Gastroesophageal sphincter (tissue), 3 donors: ENCODE results near the gene CHST8.

Experiments used
- POLR2A ChIP-seq, 2 donors: fragments of 450-650 bp; IDR thresholded peaks; one replicate each; pipeline ENCODE4 v1.6.1; 2017; ENCODE audit warnings: antibody characterized with exemption in 2 of 2, mild to moderate bottlenecking in 2 of 2, moderate library complexity in 1 of 2
- TF ChIP-seq, protein P1 (sequence below), 4 experiments: fragments of 200-600 bp in 2 of 4; fragments of 450-650 bp in 2 of 4; sonication (generic) in 1 of 4; IDR thresholded peaks; one replicate each; pipeline ENCODE4 v1.5.1; 2017 to 2019; ENCODE audit warnings: antibody characterized with exemption in 4 of 4, mild to moderate bottlenecking in 2 of 4, moderate library complexity in 2 of 4

DNA sequence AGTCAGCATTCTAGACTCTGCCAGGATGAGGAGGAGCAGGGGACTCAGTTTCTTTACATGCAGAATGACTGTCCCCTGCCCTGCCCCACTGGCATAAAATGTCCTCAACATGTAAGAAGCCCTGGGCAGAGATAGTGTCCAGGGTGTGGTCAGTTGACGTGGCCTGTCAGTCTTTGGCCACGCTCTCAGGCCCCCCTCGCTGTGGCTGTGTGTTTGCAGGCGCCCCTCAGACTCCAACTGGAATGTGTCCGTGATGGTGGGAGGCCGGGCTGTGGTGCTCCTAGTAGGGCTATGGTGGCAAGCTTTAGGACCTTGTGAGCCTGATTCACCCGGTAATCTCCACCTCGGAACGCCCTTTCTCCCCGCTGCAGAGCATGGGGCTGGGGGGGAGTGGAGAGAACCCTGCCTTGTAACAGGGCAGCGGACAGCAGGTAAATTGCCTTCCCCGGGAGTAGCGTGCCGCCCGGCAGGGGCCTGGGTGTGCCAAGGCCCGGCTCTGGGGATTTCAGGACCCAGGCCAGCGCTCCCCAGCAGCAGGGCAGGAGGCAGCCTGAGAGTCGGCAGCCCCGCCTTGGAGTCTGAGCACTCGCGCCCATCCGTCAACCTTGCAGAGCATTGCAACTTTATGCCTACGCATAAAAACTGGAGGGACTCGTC lies 62.3 kb downstream of the CHST8 start:
- TF ChIP-seq, protein P1, sequence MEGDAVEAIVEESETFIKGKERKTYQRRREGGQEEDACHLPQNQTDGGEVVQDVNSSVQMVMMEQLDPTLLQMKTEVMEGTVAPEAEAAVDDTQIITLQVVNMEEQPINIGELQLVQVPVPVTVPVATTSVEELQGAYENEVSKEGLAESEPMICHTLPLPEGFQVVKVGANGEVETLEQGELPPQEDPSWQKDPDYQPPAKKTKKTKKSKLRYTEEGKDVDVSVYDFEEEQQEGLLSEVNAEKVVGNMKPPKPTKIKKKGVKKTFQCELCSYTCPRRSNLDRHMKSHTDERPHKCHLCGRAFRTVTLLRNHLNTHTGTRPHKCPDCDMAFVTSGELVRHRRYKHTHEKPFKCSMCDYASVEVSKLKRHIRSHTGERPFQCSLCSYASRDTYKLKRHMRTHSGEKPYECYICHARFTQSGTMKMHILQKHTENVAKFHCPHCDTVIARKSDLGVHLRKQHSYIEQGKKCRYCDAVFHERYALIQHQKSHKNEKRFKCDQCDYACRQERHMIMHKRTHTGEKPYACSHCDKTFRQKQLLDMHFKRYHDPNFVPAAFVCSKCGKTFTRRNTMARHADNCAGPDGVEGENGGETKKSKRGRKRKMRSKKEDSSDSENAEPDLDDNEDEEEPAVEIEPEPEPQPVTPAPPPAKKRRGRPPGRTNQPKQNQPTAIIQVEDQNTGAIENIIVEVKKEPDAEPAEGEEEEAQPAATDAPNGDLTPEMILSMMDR (IDR thresholded peaks at IDR 0.05) = no peak
- TF ChIP-seq POLR2A (IDR thresholded peaks at IDR 0.05) = no peak
